ENCODE measurements around the gene CD48.
A peak's percentile ranks its signal among the peaks of the same experiment; 100 is the strongest.

Gene CD48

GRCh38 chr1:160651433-160652064 lies 60.1 kb downstream of the CD48 start:
- DNase-seq: no peak

GRCh38 chr1:160647329-160647720 lies 64.3 kb downstream of the CD48 start:
- DNase-seq: no peak

GRCh38 chr1:160646711-160647328 lies 64.8 kb downstream of the CD48 start, which contains the start of gene SLAMF1:
TSS of gene SLAMF1 (minus strand) at chr1:160647044. CDS start at chr1:160646945, 99 bp downstream.
- peak; percentile 38 to 42 for DNase-seq

GRCh38 chr1:160646180-160646579 lies 65.4 kb downstream of the CD48 start:
- no peak for DNase-seq

GRCh38 chr1:160645386-160646130 lies 66.1 kb downstream of the CD48 start:
- DNase-seq: no peak

GRCh38 chr1:160644399-160644798 lies 67.2 kb downstream of the CD48 start:
- no peak for DNase-seq

- DNase-seq: no peak
These were observed 68.5 kb downstream of the CD48 start for GRCh38 chr1:160643138-160643537.

GRCh38 chr1:160642281-160642644 lies 69.4 kb downstream of the CD48 start:
- DNase-seq: no peak

- peak; percentile 56 for DNase-seq
These were observed 70.0 kb downstream of the CD48 start for GRCh38 chr1:160641323-160642280.

GRCh38 chr1:160640359-160641123 lies 71.1 kb downstream of the CD48 start:
- peak in 1 of 2 donors; percentile 26 for DNase-seq

GRCh38 chr1:160639652-160640051 lies 72.0 kb downstream of the CD48 start:
- no peak for DNase-seq

GRCh38 chr1:160638926-160639325 lies 72.7 kb downstream of the CD48 start:
- DNase-seq: no peak

GRCh38 chr1:160638540-160638857 lies 73.1 kb downstream of the CD48 start:
- no peak for DNase-seq

GRCh38 chr1:160637821-160638539 lies 73.6 kb downstream of the CD48 start:
- DNase-seq: no peak

GRCh38 chr1:160637065-160637464 lies 74.6 kb downstream of the CD48 start:
- DNase-seq: no peak

- DNase-seq: no peak
These were observed 75.1 kb downstream of the CD48 start for GRCh38 chr1:160636547-160636946.

- DNase-seq: no peak
These were observed 75.5 kb downstream of the CD48 start for GRCh38 chr1:160636076-160636475.

GRCh38 chr1:160634543-160635491 lies 76.8 kb downstream of the CD48 start:
- DNase-seq: no peak

- DNase-seq: no peak
These were observed 78.2 kb downstream of the CD48 start for GRCh38 chr1:160633330-160633903.

All from activated CD4-positive, alpha-beta T cell treated with anti-CD3 and anti-CD28 coated beads for 4 hours (primary cell).